Stimulated activated CD8-positive, alpha-beta memory T cell treated with anti-CD3 and anti-CD28 coated beads, Interleukin-4, amount 100 ng/mL, for 1 hour (primary cell): ENCODE results near the gene SLC45A3.

Experiments used
- DNase-seq, 2 donors: peaks; one replicate each; pipeline ENCODE4 v3.0.0-alpha.2; 2020; ENCODE audit warnings: low read depth in 2 of 2, low spot score in 1 of 2

Gene SLC45A3

GRCh38 chr1:205610901-205611466 lies 69.3 kb downstream of the SLC45A3 start:
- DNase-seq = no peak

DNA sequence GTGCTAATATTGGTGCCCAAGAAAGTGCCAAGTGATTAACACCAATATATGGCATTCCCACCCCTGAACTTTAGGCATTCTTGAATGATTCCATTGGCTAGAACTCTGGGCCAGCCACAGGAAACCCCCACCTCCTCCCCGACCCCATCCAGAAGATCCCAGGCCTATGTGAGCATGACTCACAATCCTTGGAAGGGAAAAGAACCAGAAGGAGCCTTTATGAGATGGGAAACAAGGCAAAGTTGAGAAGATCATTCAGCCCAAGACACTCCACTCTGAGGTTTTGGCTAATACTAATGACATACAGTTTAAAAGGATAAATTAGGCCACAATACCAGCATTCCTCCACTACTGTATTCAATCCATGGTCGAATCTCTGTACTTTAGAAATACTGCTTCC lies 70.3 kb downstream of the SLC45A3 start:
- no peak for DNase-seq
